Hepatocyte (in vitro differentiated cells): ENCODE results near the gene NEDD9.

ENCODE experiments used
- EZH2 ChIP-seq: fragments of 200-600 bp; sonication (generic); IDR thresholded peaks from 2 replicates; pipeline ENCODE4 v1.6.1; 2016; ENCODE audit warnings: antibody characterized with exemption, mild to moderate bottlenecking, borderline replicate concordance
- TF ChIP-seq, protein P1 (sequence below): fragments of 200-600 bp; sonication (generic); IDR thresholded peaks from 2 replicates; pipeline ENCODE4 v1.5.1; 2016; ENCODE audit warnings: antibody characterized with exemption, mild to moderate bottlenecking; ENCODE audit not compliant: poor library complexity

DNA sequence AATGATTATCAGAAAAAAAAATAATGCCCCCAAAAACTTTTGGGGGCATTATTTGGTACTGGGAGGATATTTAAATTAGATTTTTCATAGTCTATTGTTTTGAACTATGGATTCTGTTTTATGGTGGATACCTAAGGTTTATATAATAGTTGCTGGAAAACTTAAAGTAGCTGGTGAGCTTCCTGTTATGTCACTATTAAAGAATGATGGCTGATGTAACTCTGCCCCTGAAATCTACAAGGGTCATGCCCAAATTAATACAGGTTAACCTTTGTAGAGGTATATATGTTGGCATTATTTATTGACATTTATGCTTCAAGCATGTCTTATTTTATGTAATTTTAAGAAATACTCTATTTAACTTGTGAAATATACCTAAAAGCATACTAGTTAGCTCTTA, 95.7 kb downstream of the NEDD9 start:
- TF ChIP-seq, protein P1, sequence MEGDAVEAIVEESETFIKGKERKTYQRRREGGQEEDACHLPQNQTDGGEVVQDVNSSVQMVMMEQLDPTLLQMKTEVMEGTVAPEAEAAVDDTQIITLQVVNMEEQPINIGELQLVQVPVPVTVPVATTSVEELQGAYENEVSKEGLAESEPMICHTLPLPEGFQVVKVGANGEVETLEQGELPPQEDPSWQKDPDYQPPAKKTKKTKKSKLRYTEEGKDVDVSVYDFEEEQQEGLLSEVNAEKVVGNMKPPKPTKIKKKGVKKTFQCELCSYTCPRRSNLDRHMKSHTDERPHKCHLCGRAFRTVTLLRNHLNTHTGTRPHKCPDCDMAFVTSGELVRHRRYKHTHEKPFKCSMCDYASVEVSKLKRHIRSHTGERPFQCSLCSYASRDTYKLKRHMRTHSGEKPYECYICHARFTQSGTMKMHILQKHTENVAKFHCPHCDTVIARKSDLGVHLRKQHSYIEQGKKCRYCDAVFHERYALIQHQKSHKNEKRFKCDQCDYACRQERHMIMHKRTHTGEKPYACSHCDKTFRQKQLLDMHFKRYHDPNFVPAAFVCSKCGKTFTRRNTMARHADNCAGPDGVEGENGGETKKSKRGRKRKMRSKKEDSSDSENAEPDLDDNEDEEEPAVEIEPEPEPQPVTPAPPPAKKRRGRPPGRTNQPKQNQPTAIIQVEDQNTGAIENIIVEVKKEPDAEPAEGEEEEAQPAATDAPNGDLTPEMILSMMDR: no peak
- TF ChIP-seq EZH2: no peak
